ENCODE data around the gene SLC6A16.
"Not testable (repeated sequence)": the region's sequence is repeated elsewhere in the genome, so short reads cannot be mapped to it uniquely, and the experiment has no call there.

SLC6A16 gene

GRCh38 chr19:49331187-49331586, 6.2 kb upstream of the SLC6A16 start:
- DNase-seq (ENCODE audit: low read depth, low spot score): not testable (repeated sequence)

GRCh38 chr19:49328741-49329140, 3.8 kb upstream of the SLC6A16 start:
- no peak for DNase-seq (ENCODE audit: low read depth, low spot score)

GRCh38 chr19:49327878-49328544, 3.0 kb upstream of the SLC6A16 start:
- DNase-seq (ENCODE audit: low read depth, low spot score): no peak

- DNase-seq (ENCODE audit: low read depth, low spot score): no peak
Measured at GRCh38 chr19:49326165-49326704, 1.2 kb upstream of the SLC6A16 start.

GRCh38 chr19:49325756-49326155, 765 bp upstream of the SLC6A16 start:
- not testable (repeated sequence) for DNase-seq (ENCODE audit: low read depth, low spot score)

GRCh38 chr19:49318296-49318695, 6.7 kb downstream of the SLC6A16 start:
- DNase-seq (ENCODE audit: low read depth, low spot score): no peak

GRCh38 chr19:49316284-49316683, 8.7 kb downstream of the SLC6A16 start:
- DNase-seq (ENCODE audit: low read depth, low spot score): no peak

GRCh38 chr19:49315111-49315510, 9.9 kb downstream of the SLC6A16 start:
- DNase-seq (ENCODE audit: low read depth, low spot score): no peak

- no peak for DNase-seq (ENCODE audit: low read depth, low spot score)
Measured at GRCh38 chr19:49309087-49309486, 15.9 kb downstream of the SLC6A16 start.

- DNase-seq (ENCODE audit: low read depth, low spot score): not testable (repeated sequence)
Measured at GRCh38 chr19:49306734-49307133, 18.3 kb downstream of the SLC6A16 start.

- DNase-seq (ENCODE audit: low read depth, low spot score): no peak
Measured at GRCh38 chr19:49301866-49302252, 23.1 kb downstream of the SLC6A16 start.

GRCh38 chr19:49301165-49301865, 23.7 kb downstream of the SLC6A16 start:
- no peak for DNase-seq (ENCODE audit: low read depth, low spot score)

GRCh38 chr19:49298653-49299052, 26.3 kb downstream of the SLC6A16 start:
- not testable (repeated sequence) for DNase-seq (ENCODE audit: low read depth, low spot score)

- no peak for DNase-seq (ENCODE audit: low read depth, low spot score)
Measured at GRCh38 chr19:49297403-49297802, 27.6 kb downstream of the SLC6A16 start.

GRCh38 chr19:49295208-49295880, 29.6 kb downstream of the SLC6A16 start:
- DNase-seq (ENCODE audit: low read depth, low spot score): no peak

- no peak for DNase-seq (ENCODE audit: low read depth, low spot score)
Measured at GRCh38 chr19:49294401-49294800, 30.6 kb downstream of the SLC6A16 start.

- DNase-seq (ENCODE audit: low read depth, low spot score): no peak
Measured at GRCh38 chr19:49290517-49290916, 34.5 kb downstream of the SLC6A16 start.

- not testable (repeated sequence) for DNase-seq (ENCODE audit: low read depth, low spot score)
Measured at GRCh38 chr19:49289286-49289685, 35.7 kb downstream of the SLC6A16 start.

- not testable (repeated sequence) for DNase-seq (ENCODE audit: low read depth, low spot score)
Measured at GRCh38 chr19:49288205-49288604, 36.8 kb downstream of the SLC6A16 start.

GRCh38 chr19:49287141-49287770, 37.7 kb downstream of the SLC6A16 start:
- no peak for DNase-seq (ENCODE audit: low read depth, low spot score)

GRCh38 chr19:49282184-49282583, 42.8 kb downstream of the SLC6A16 start:
- DNase-seq (ENCODE audit: low read depth, low spot score): no peak

- no peak for DNase-seq (ENCODE audit: low read depth, low spot score)
Measured at GRCh38 chr19:49272204-49272603, 52.8 kb downstream of the SLC6A16 start.
